ENCODE results near the gene GRM4. TPM values are rescaled to one million over a fixed set of nuclear protein-coding genes. Genes with fewer than 3 reads are reported as not detected.

The GRM4 gene
- polyA plus RNA-seq, 12 donors: 0.66 to 4.0 (median 1.4) TPM; not detected in 1

GRCh38 chr6:33995309-33996119 lies 150.4 kb downstream of the GRM4 start:
- DNase-seq: no peak

GRCh38 chr6:33994472-33995308 lies 151.2 kb downstream of the GRM4 start:
- no peak for DNase-seq

GRCh38 chr6:33993653-33994471 lies 152.0 kb downstream of the GRM4 start:
- no peak for DNase-seq

- no peak for DNase-seq
Observed at GRCh38 chr6:33993091-33993490, 152.8 kb downstream of the GRM4 start.

- DNase-seq: no peak
Observed at GRCh38 chr6:33992191-33992590, 153.7 kb downstream of the GRM4 start.

GRCh38 chr6:33991610-33992009 lies 154.3 kb downstream of the GRM4 start:
- DNase-seq: no peak

GRCh38 chr6:33990061-33990541 lies 155.8 kb downstream of the GRM4 start:
- no peak for DNase-seq

GRCh38 chr6:33989016-33989854 lies 156.7 kb downstream of the GRM4 start:
- no peak for DNase-seq

- DNase-seq: no peak
Observed at GRCh38 chr6:33988121-33989015, 157.5 kb downstream of the GRM4 start.

- no peak for DNase-seq
Observed at GRCh38 chr6:33987531-33988021, 158.3 kb downstream of the GRM4 start.

- DNase-seq: no peak
Observed at GRCh38 chr6:33985947-33986346, 159.9 kb downstream of the GRM4 start.

GRCh38 chr6:33985313-33985751 lies 160.6 kb downstream of the GRM4 start:
- DNase-seq: no peak

GRCh38 chr6:33984466-33985312 lies 161.2 kb downstream of the GRM4 start:
- no peak for DNase-seq

- DNase-seq: no peak
Observed at GRCh38 chr6:33983721-33984465, 162.0 kb downstream of the GRM4 start.

- DNase-seq: peak; percentile 5
Observed at GRCh38 chr6:33983109-33983716, 162.7 kb downstream of the GRM4 start.

GRCh38 chr6:33981861-33982260 lies 164.0 kb downstream of the GRM4 start:
- no peak for DNase-seq

- DNase-seq: no peak
Observed at GRCh38 chr6:33981421-33981820, 164.5 kb downstream of the GRM4 start.
